ENCODE data around the gene HIF3A.
"Not testable (repeated sequence)": the region's sequence is repeated elsewhere in the genome, so short reads cannot be mapped to it uniquely, and the experiment has no call there.

The HIF3A gene

GRCh38 chr19:46361915-46362314 is 65.1 kb downstream of the HIF3A start:
- no peak for DNase-seq (ENCODE audit: low spot score)

GRCh38 chr19:46364359-46364758 is 67.5 kb downstream of the HIF3A start:
- DNase-seq (ENCODE audit: low spot score): no peak

GRCh38 chr19:46365561-46365960 is 68.7 kb downstream of the HIF3A start:
- no peak for DNase-seq (ENCODE audit: low spot score)

- DNase-seq (ENCODE audit: low spot score): no peak
Measured at GRCh38 chr19:46366620-46367292, 69.9 kb downstream of the HIF3A start.

GRCh38 chr19:46367426-46367825 is 70.6 kb downstream of the HIF3A start:
- no peak for DNase-seq (ENCODE audit: low spot score)

GRCh38 chr19:46368116-46368515 is 71.3 kb downstream of the HIF3A start:
- DNase-seq (ENCODE audit: low spot score): no peak

- no peak for DNase-seq (ENCODE audit: low spot score)
Measured at GRCh38 chr19:46369817-46370216, 73.0 kb downstream of the HIF3A start.

- no peak for DNase-seq (ENCODE audit: low spot score)
Measured at GRCh38 chr19:46371371-46371901, 74.6 kb downstream of the HIF3A start.

- peak; percentile 46 for DNase-seq (ENCODE audit: low spot score)
Measured at GRCh38 chr19:46372901-46373490, 76.2 kb downstream of the HIF3A start.

- DNase-seq (ENCODE audit: low spot score): peak; percentile 68
Measured at GRCh38 chr19:46373491-46374359, 76.9 kb downstream of the HIF3A start.

- no peak for DNase-seq (ENCODE audit: low spot score)
Measured at GRCh38 chr19:46374536-46375475, 78.0 kb downstream of the HIF3A start.

- DNase-seq (ENCODE audit: low spot score): not testable (repeated sequence)
Measured at GRCh38 chr19:46375476-46376067, 78.7 kb downstream of the HIF3A start.

- DNase-seq (ENCODE audit: low spot score): no peak
Measured at GRCh38 chr19:46376241-46377153, 79.7 kb downstream of the HIF3A start.

GRCh38 chr19:46378268-46378667 is 81.4 kb downstream of the HIF3A start:
- DNase-seq (ENCODE audit: low spot score): peak; percentile 81

- DNase-seq (ENCODE audit: low spot score): no peak
Measured at GRCh38 chr19:46380690-46381089, 83.8 kb downstream of the HIF3A start.

- DNase-seq (ENCODE audit: low spot score): no peak
Measured at GRCh38 chr19:46381346-46381745, 84.5 kb downstream of the HIF3A start.

- no peak for DNase-seq (ENCODE audit: low spot score)
Measured at GRCh38 chr19:46381756-46382345, 85.0 kb downstream of the HIF3A start.

- DNase-seq (ENCODE audit: low spot score): no peak
Measured at GRCh38 chr19:46383171-46383815, 86.5 kb downstream of the HIF3A start.

- DNase-seq (ENCODE audit: low spot score): no peak
Measured at GRCh38 chr19:46383846-46384245, 87.0 kb downstream of the HIF3A start.
